B cell (primary cell): Measurements from ENCODE around the gene SLC25A38.

Experiments used
- EZH2 ChIP-seq: IDR thresholded peaks from 2 replicates; pipeline ENCODE4 v1.6.1; 2012; ENCODE audit warnings: borderline replicate concordance, low read depth, mild to moderate bottlenecking, moderate library complexity, low read length; ENCODE audit not compliant: insufficient read depth, poor library complexity, severe bottlenecking
- TF ChIP-seq, protein P1 (sequence below): fragments of 200-600 bp; IDR thresholded peaks from one replicate; pipeline ENCODE4 v1.8.0; 2022; ENCODE audit warnings: antibody characterized with exemption, mild to moderate bottlenecking

GRCh38 chr3:39443530-39443929 is 60.4 kb downstream of the SLC25A38 start:
- TF ChIP-seq, protein P1, sequence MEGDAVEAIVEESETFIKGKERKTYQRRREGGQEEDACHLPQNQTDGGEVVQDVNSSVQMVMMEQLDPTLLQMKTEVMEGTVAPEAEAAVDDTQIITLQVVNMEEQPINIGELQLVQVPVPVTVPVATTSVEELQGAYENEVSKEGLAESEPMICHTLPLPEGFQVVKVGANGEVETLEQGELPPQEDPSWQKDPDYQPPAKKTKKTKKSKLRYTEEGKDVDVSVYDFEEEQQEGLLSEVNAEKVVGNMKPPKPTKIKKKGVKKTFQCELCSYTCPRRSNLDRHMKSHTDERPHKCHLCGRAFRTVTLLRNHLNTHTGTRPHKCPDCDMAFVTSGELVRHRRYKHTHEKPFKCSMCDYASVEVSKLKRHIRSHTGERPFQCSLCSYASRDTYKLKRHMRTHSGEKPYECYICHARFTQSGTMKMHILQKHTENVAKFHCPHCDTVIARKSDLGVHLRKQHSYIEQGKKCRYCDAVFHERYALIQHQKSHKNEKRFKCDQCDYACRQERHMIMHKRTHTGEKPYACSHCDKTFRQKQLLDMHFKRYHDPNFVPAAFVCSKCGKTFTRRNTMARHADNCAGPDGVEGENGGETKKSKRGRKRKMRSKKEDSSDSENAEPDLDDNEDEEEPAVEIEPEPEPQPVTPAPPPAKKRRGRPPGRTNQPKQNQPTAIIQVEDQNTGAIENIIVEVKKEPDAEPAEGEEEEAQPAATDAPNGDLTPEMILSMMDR, result no peak
- TF ChIP-seq EZH2, result no peak
